H9 (cell line): ENCODE results near the gene PCF11. TPM values are rescaled to one million over a fixed set of nuclear protein-coding genes. Genes with fewer than 3 reads are reported as not detected.

Experiments used
- DNase-seq: peaks from one replicate; pipeline ENCODE4 v3.0.0-alpha.2; 2017
- H2AFZ ChIP-seq: one replicate; pipeline ENCODE4 v1.6.1; 2013; ENCODE audit warnings: mild to moderate bottlenecking, low read length, control low read depth, moderate library complexity
- H2AK5ac ChIP-seq: 2 replicates; pipeline ENCODE4 v1.6.1; 2013; ENCODE audit warnings: low read length, control low read depth, mixed read lengths; ENCODE audit not compliant: insufficient read length
- H2BK120ac ChIP-seq: one replicate; pipeline ENCODE4 v1.6.1; 2013; ENCODE audit warnings: low read depth, mild to moderate bottlenecking, low read length, control low read depth, inconsistent platforms; ENCODE audit not compliant: poor library complexity, severe bottlenecking
- H2BK12ac ChIP-seq: 2 replicates; pipeline ENCODE4 v1.6.1; 2013; ENCODE audit warnings: low read length, control low read depth, mixed read lengths, low read depth; ENCODE audit not compliant: insufficient read length
- H2BK15ac ChIP-seq: 2 replicates; pipeline ENCODE4 v1.6.1; 2013; ENCODE audit warnings: low read depth, low read length, control low read depth
- H2BK20ac ChIP-seq: one replicate; pipeline ENCODE4 v1.6.1; 2013; ENCODE audit warnings: low read depth, mild to moderate bottlenecking, low read length, control low read depth, inconsistent platforms; ENCODE audit not compliant: poor library complexity, severe bottlenecking
- H2BK5ac ChIP-seq: 2 replicates; pipeline ENCODE4 v1.6.1; 2013; ENCODE audit warnings: low read length, control low read depth, mixed read lengths; ENCODE audit not compliant: insufficient read length
- H3K14ac ChIP-seq: 2 replicates; pipeline ENCODE4 v1.6.1; 2013; ENCODE audit warnings: low read length, control low read depth; ENCODE audit not compliant: insufficient read depth
- H3K18ac ChIP-seq: 2 replicates; pipeline ENCODE4 v1.6.1; 2013; ENCODE audit warnings: low read depth, mild to moderate bottlenecking, mixed read lengths, low read length, control low read depth; ENCODE audit not compliant: insufficient read length
- H3K23ac ChIP-seq: 2 replicates; pipeline ENCODE4 v1.6.1; 2013; ENCODE audit warnings: low read length, control low read depth, mixed read lengths, low read depth; ENCODE audit not compliant: insufficient read length
- H3K23me2 ChIP-seq: 2 replicates; pipeline ENCODE4 v1.6.1; 2013; ENCODE audit warnings: low read depth, mild to moderate bottlenecking, mixed read lengths, low read length, control low read depth; ENCODE audit not compliant: insufficient read length, poor library complexity, severe bottlenecking
- H3K27ac ChIP-seq: 2 replicates; pipeline ENCODE4 v1.5.1; 2013; ENCODE audit warnings: low read length, control low read depth, mixed read lengths, low read depth; ENCODE audit not compliant: insufficient read length
- H3K27me3 ChIP-seq: 2 replicates; pipeline ENCODE4 v1.6.1; 2013; ENCODE audit warnings: low read length, control low read depth, inconsistent platforms; ENCODE audit not compliant: insufficient read depth
- H3K4ac ChIP-seq: 2 replicates; pipeline ENCODE4 v1.6.1; 2013; ENCODE audit warnings: low read depth, mild to moderate bottlenecking, control low read depth, inconsistent platforms, low read length, moderate library complexity
- H3K4me1 ChIP-seq: 2 replicates; pipeline ENCODE4 v1.6.1; 2013; ENCODE audit warnings: low read length, control low read depth, inconsistent platforms; ENCODE audit not compliant: insufficient read depth
- H3K4me2 ChIP-seq: 2 replicates; pipeline ENCODE4 v1.6.1; 2013; ENCODE audit warnings: low read length, control low read depth, mixed read lengths; ENCODE audit not compliant: insufficient read length, insufficient read depth
- H3K56ac ChIP-seq: 2 replicates; pipeline ENCODE4 v1.6.1; 2013; ENCODE audit warnings: low read depth, mild to moderate bottlenecking, mixed read lengths, low read length, control low read depth; ENCODE audit not compliant: insufficient read length
- H3K79me1 ChIP-seq: 2 replicates; pipeline ENCODE4 v1.6.1; 2013; ENCODE audit warnings: low read depth, mild to moderate bottlenecking, moderate library complexity, low read length, control low read depth, inconsistent platforms; ENCODE audit not compliant: insufficient read depth, poor library complexity, severe bottlenecking
- H3K79me2 ChIP-seq: 2 replicates; pipeline ENCODE4 v1.6.1; 2013; ENCODE audit warnings: low read length, control low read depth, inconsistent platforms; ENCODE audit not compliant: insufficient read depth
- H3K9ac ChIP-seq: 2 replicates; pipeline ENCODE4 v1.6.1; 2013; ENCODE audit warnings: low read length, control low read depth, mixed read lengths; ENCODE audit not compliant: insufficient read length; ENCODE audit errors: extremely low read depth
- H3K9me3 ChIP-seq: one replicate; pipeline ENCODE4 v1.6.1; 2013; ENCODE audit warnings: low read depth, low read length, inconsistent platforms; ENCODE audit not compliant: control insufficient read depth
- H3T11ph ChIP-seq: one replicate; pipeline ENCODE4 v1.6.1; 2013; ENCODE audit warnings: mild to moderate bottlenecking, low read length, control low read depth, inconsistent platforms
- H4K20me1 ChIP-seq: one replicate; pipeline ENCODE4 v1.6.1; 2013; ENCODE audit not compliant: control insufficient read depth, insufficient read length, insufficient read depth
- H4K5ac ChIP-seq: 2 replicates; pipeline ENCODE4 v1.6.1; 2013; ENCODE audit warnings: low read depth, mild to moderate bottlenecking, mixed read lengths, low read length, control low read depth; ENCODE audit not compliant: insufficient read length
- H4K8ac ChIP-seq: replicated peaks from 2 replicates; pipeline ENCODE4 v1.6.1; 2013; ENCODE audit warnings: low read length, control low read depth, mixed read lengths, low read depth; ENCODE audit not compliant: insufficient read length
- H4K91ac ChIP-seq: 2 replicates; pipeline ENCODE4 v1.6.1; 2013; ENCODE audit warnings: low read depth, mild to moderate bottlenecking, moderate library complexity, mixed read lengths, low read length, control low read depth; ENCODE audit not compliant: insufficient read length
- H3K27ac Mint-ChIP-seq, 3 experiments: 2 replicates in 2 of 3; 3 replicates in 1 of 3; pipeline ENCODE4 v1.8.0; 2020 to 2021; ENCODE audit warnings: mixed read lengths in 3 of 3, mild to moderate bottlenecking in 1 of 3, moderate library complexity in 1 of 3
- H3K27me3 Mint-ChIP-seq: 2 replicates; pipeline ENCODE4 v1.8.0; 2021; ENCODE audit warnings: low read depth, mild to moderate bottlenecking, moderate library complexity, mixed read lengths
- H3K36me3 Mint-ChIP-seq, 3 experiments: 2 replicates in 2 of 3; 3 replicates in 1 of 3; pipeline ENCODE4 v1.8.0; 2020 to 2021; ENCODE audit warnings: low read depth in 3 of 3, mixed read lengths in 3 of 3; ENCODE audit not compliant: insufficient read depth in 1 of 3
- H3K4me1 Mint-ChIP-seq, 2 experiments: 2 replicates each; pipeline ENCODE4 v1.8.0; 2020; ENCODE audit warnings: mixed read lengths in 2 of 2
- H3K4me3 Mint-ChIP-seq, 2 experiments: 2 replicates in 1 of 2; 3 replicates in 1 of 2; pipeline ENCODE4 v1.8.0; 2020 to 2021; ENCODE audit warnings: mild to moderate bottlenecking in 2 of 2, mixed read lengths in 2 of 2, moderate library complexity in 1 of 2
- H3K9me3 Mint-ChIP-seq, 2 experiments: 2 replicates in 1 of 2; 3 replicates in 1 of 2; pipeline ENCODE4 v1.8.0; 2020; ENCODE audit warnings: mild to moderate bottlenecking in 2 of 2, mixed read lengths in 2 of 2, moderate library complexity in 1 of 2
- CTCF ChIP-seq: fragments of 200-600 bp; sonication (generic); conservative IDR thresholded peaks from 3 replicates; pipeline ENCODE4 v1.8.0; 2021; ENCODE audit warnings: antibody characterized with exemption, mild to moderate bottlenecking
- WGBS: extraction: QIAGEN DNeasy Blood & Tissue Kit; methylation state at CpG from one replicate; pipeline ENCODE4 v1.1.7; 2013; ENCODE audit warnings: missing lambda C conversion rate, low lambda C conversion rate, mixed read lengths; ENCODE audit not compliant: insufficient read length; ENCODE audit errors: extremely low coverage; 5-methylcytosine and 5-hydroxymethylcytosine counted together
- total RNA-seq: library from RNA; stranded (reverse); gene quantifications from 2 replicates; pipeline ENCODE4 v1.2.1, GENCODE V29; 2021

PCF11 gene
- total RNA-seq, 1 experiment from 2014 or later: 50.9 TPM

- H3K4ac ChIP-seq: no peak overlapping the region
- Mint-ChIP-seq H3K27me3 (peaks cover 2% of the 10 kb centered on the region; the same call in 1 of the 2 replicates), H3K4me1 (no peaks in the 10 kb centered on the region), H3K9me3 (no peaks in the 10 kb centered on the region), H3K27ac (no peak overlapping the region), H3K4me3 (no peak overlapping the region), H3K36me3 (no peaks in the 10 kb centered on the region)
- no peak overlapping the region for H2BK120ac ChIP-seq
- no peak overlapping the region for H2BK5ac ChIP-seq
- no peak overlapping the region for H3K18ac ChIP-seq
- H2AFZ ChIP-seq: no peak overlapping the region
- no peak overlapping the region for H4K91ac ChIP-seq
- no peaks in the 10 kb centered on the region for H4K20me1 ChIP-seq
- no peak overlapping the region for H3K4me2 ChIP-seq
- no peak overlapping the region for H3K9ac ChIP-seq
- no peak overlapping the region for H3K23ac ChIP-seq
- H3K14ac ChIP-seq: no peak overlapping the region
- no CpG with 5 or more reads among the region's 2 CpGs for WGBS
- no peak overlapping the region for H3K56ac ChIP-seq
- no peak overlapping the region for H2BK12ac ChIP-seq
- H3K4me1 ChIP-seq: no peaks in the 10 kb centered on the region; the same call in 1 of the 2 replicates
- H2BK20ac ChIP-seq: no peak overlapping the region
- no peaks in the 10 kb centered on the region for H3K79me1 ChIP-seq
- no peak for TF ChIP-seq CTCF
- no peak overlapping the region for H2BK15ac ChIP-seq
- H3K23me2 ChIP-seq: no peaks in the 10 kb centered on the region
- H4K8ac ChIP-seq: no peak overlapping the region
- H3T11ph ChIP-seq: no peak overlapping the region
- no peaks in the 10 kb centered on the region for H3K9me3 ChIP-seq
- H4K5ac ChIP-seq: no peak overlapping the region
- no peak overlapping the region for H2AK5ac ChIP-seq
- no peaks in the 10 kb centered on the region for H3K27me3 ChIP-seq
- no peak overlapping the region for H3K27ac ChIP-seq
- no peaks in the 10 kb centered on the region for H3K79me2 ChIP-seq
- no peak for DNase-seq
These were observed 6.5 kb upstream of the PCF11 start for GRCh38 chr11:83150450-83150849.
